K562 (cell line): ENCODE results near the gene STXBP6. TPM values are rescaled to one million over a fixed set of nuclear protein-coding genes. Genes with fewer than 3 reads are reported as not detected.

Experiments
- ATAC-seq: fragments of 200-7000 bp; cut with Tn5 transposase; 3 replicates; pipeline ENCODE4 v1.9.1; 2020; ENCODE audit warnings: moderate library complexity
- BruUV-seq: library from RNA; stranded (reverse); fragments of 400-500 nt; replicated peaks from 2 replicates; lab custom pipeline; 2021; lab: Mats Ljungman, UMichigan
- CTCF ChIA-PET: fragments of 300-600 bp; formaldehyde crosslinking; extraction: SDS; loops from one replicate; lab custom pipeline; 2021; ENCODE audit warnings: low intra/inter-chr PET ratio; lab: Yijun Ruan, JAX
- POLR2A ChIA-PET: fragments of 300-600, 350-650 bp; sonication (Branson Sonifier 250); formaldehyde crosslinking; extraction: SDS; loops from one replicate; lab custom pipeline; 2021; ENCODE audit warnings: antibody characterized with exemption, inconsistent platforms; lab: Yijun Ruan, JAX
- DNase-seq, 4 experiments: peaks; one replicate each; pipeline versions ENCODE4 v3.0.0 to v3.0.0-alpha.2; 2011 to 2018; ENCODE audit warnings: low spot score in 3 of 4, mixed read lengths in 3 of 4; ENCODE audit errors: extremely low read depth in 1 of 4
- FAIRE-seq: peaks from 2 replicates; lab custom pipeline; 2011; peaks lifted over from hg19 to GRCh38; lab: Jason Lieb, UNC
- H2AFZ ChIP-seq: 2 replicates; pipeline ENCODE4 v1.6.0; 2011; ENCODE audit warnings: low read depth, low read length, control low read depth, inconsistent platforms
- H3K27ac ChIP-seq: fragments of 200-600 bp; 3 replicates; pipeline ENCODE4 v1.8.0; 2011; ENCODE audit warnings: low read depth, mild to moderate bottlenecking, control low read depth, inconsistent platforms, low read length, moderate library complexity, mixed read lengths; ENCODE audit errors: extremely low read depth
- H3K27me3 ChIP-seq, 2 experiments: fragments of 300-600 bp in 1 of 2; 2 replicates in 1 of 2; 3 replicates in 1 of 2; pipeline versions ENCODE4 v1.6.0 to v1.8.0; 2011; ENCODE audit warnings: inconsistent platforms in 2 of 2, low read length in 2 of 2, mild to moderate bottlenecking in 1 of 2, mixed read lengths in 1 of 2, moderate library complexity in 1 of 2; ENCODE audit not compliant: control insufficient read depth in 2 of 2, insufficient read depth in 2 of 2
- H3K36me3 ChIP-seq: fragments of 300-600 bp; 3 replicates; pipeline ENCODE4 v1.8.0; 2011; ENCODE audit warnings: mild to moderate bottlenecking, low read length, inconsistent platforms; ENCODE audit not compliant: control insufficient read depth, insufficient read depth
- H3K4me1 ChIP-seq, 2 experiments: fragments of 200-600 bp in 1 of 2; replicated peaks in 1 of 2; 2 replicates in 1 of 2; 3 replicates in 1 of 2; pipeline versions ENCODE4 v1.5.1 to v1.8.0; 2011; ENCODE audit warnings: inconsistent platforms in 2 of 2, low read length in 2 of 2, mild to moderate bottlenecking in 1 of 2, mixed read lengths in 1 of 2, moderate library complexity in 1 of 2; ENCODE audit not compliant: control insufficient read depth in 2 of 2, insufficient read depth in 2 of 2
- H3K4me2 ChIP-seq: 2 replicates; pipeline ENCODE4 v1.6.1; 2011; ENCODE audit warnings: low read length, control low read depth, inconsistent platforms, mixed read lengths; ENCODE audit not compliant: insufficient read depth
- H3K4me3 ChIP-seq: fragments of 200-600 bp; sonication (generic), shearing (Covaris generic); 2 replicates; pipeline ENCODE4 v1.5.1; 2016; ENCODE audit warnings: control low read depth, inconsistent platforms
- H3K79me2 ChIP-seq: fragments of 200-600 bp; 3 replicates; pipeline ENCODE4 v1.8.0; 2011; ENCODE audit warnings: low read length, inconsistent platforms; ENCODE audit not compliant: control insufficient read depth, insufficient read depth
- H3K9ac ChIP-seq, 2 experiments: 2 replicates each; pipeline versions ENCODE4 v1.6.0 to v1.6.1; 2011; ENCODE audit warnings: low read depth in 2 of 2, low read length in 2 of 2, control low read depth in 1 of 2, inconsistent platforms in 1 of 2, mild to moderate bottlenecking in 1 of 2, mixed read lengths in 1 of 2; ENCODE audit not compliant: insufficient read depth in 1 of 2
- H3K9me1 ChIP-seq: one replicate; pipeline ENCODE4 v1.6.0; 2011; ENCODE audit warnings: inconsistent platforms, mild to moderate bottlenecking, low read length, moderate library complexity; ENCODE audit not compliant: control insufficient read depth, insufficient read depth
- H3K9me3 ChIP-seq: replicated peaks from 2 replicates; pipeline ENCODE4 v1.5.1; 2011; ENCODE audit warnings: low read depth, low read length, inconsistent platforms; ENCODE audit not compliant: control insufficient read depth, insufficient read depth
- H4K20me1 ChIP-seq: replicated peaks from 2 replicates; pipeline ENCODE4 v1.6.1; 2011; ENCODE audit warnings: low read length, inconsistent platforms, mixed read lengths; ENCODE audit not compliant: control insufficient read depth, insufficient read depth
- CBFB ChIP-seq: sonication (generic); formaldehyde crosslinking; IDR thresholded peaks from 2 replicates; pipeline ENCODE4 v1.4.0; 2020; ENCODE audit warnings: mild to moderate bottlenecking, missing genetic modification reagents
- ELF4 ChIP-seq: fragments of 450-650 bp; formaldehyde crosslinking; IDR thresholded peaks from 2 replicates; pipeline ENCODE4 v1.4.0; 2022; ENCODE audit warnings: missing genetic modification characterization
- HCFC1 ChIP-seq: IDR thresholded peaks from 2 replicates; pipeline ENCODE4 v1.6.1; 2012; ENCODE audit warnings: low read depth, low read length, improper control_type of control experiment
- HEY1 ChIP-seq: fragments of 250-450 bp; sonication (Bioruptor Pico); IDR thresholded peaks from 2 replicates; pipeline ENCODE4 v1.5.0; 2020; ENCODE audit warnings: mild to moderate bottlenecking, moderate library complexity, borderline replicate concordance
- MED1 ChIP-seq: sonication (generic); formaldehyde crosslinking; IDR thresholded peaks from 2 replicates; pipeline ENCODE4 v1.8.1; 2023; ENCODE audit warnings: missing genetic modification reagents, borderline replicate concordance
- SMAD1 ChIP-seq: fragments of 150-350 bp; IDR thresholded peaks from 2 replicates; pipeline ENCODE4 v1.6.1; 2014; ENCODE audit warnings: low read length, low read depth; ENCODE audit not compliant: partially characterized antibody
- ZNF436 ChIP-seq: fragments of 250-450, 450-650 bp; sonication (Bioruptor Pico); formaldehyde crosslinking; IDR thresholded peaks from 2 replicates; pipeline ENCODE4 v1.7.0; 2020; ENCODE audit warnings: mild to moderate bottlenecking
- WGBS: fragments of 100-300 bp; shearing (Covaris generic); methylation state at CpG from one replicate; pipeline ENCODE4 v1.1.6; 2016; ENCODE audit warnings: low coverage, mixed read lengths; ENCODE audit not compliant: insufficient coverage; ENCODE audit errors: missing lambda C conversion rate; 5-methylcytosine and 5-hydroxymethylcytosine counted together
- in situ Hi-C: fragments of 300-500 bp; cut with MboI; formaldehyde crosslinking; loops from 4 replicates; pipeline ENCODE4 v1.15.0; 2018; ENCODE audit warnings: inconsistent platforms, mixed read lengths
- intact Hi-C: fragments of 100-400 bp; cut with micrococcal nuclease; formaldehyde crosslinking; loops from 2 replicates; pipeline ENCODE4 v1.14.2; 2022
- polyA plus RNA-seq, 8 experiments: library from polyadenylated mRNA; depleted of rRNA in 4 of 8; stranded (reverse) in 5 of 8; unstranded in 3 of 8; fragments of >200 nt; fragmentation: Nextera tagmentation in 2 of 8; fragmentation: Illumina TruSeq in 1 of 8; extraction: Ambion mirVana in 2 of 8; extraction: Trizol in 1 of 8; gene quantifications; 2 replicates each; pipeline versions ENCODE4 v1.2.1 to v1.2.3, GENCODE V29; 2011 to 2014; ENCODE audit warnings: inconsistent platforms in 1 of 8, missing spikeins in 1 of 8
- total RNA-seq, 7 experiments: library from RNA; depleted of rRNA in 6 of 7; stranded (reverse); fragments of >200 nt in 6 of 7; fragmentation: Illumina TruSeq in 2 of 7; extraction: Trizol in 2 of 7; gene quantifications; 2 replicates each; pipeline versions ENCODE4 v1.2.1 to v1.2.3, GENCODE V29; 2011 to 2021; ENCODE audit warnings: low replicate concordance in 1 of 7
- TF ChIP-seq, protein P1 (sequence below): fragments of 450-650 bp; conservative IDR thresholded peaks from 2 replicates; pipeline ENCODE4 v1.6.1; 2016; ENCODE audit warnings: missing genetic modification characterization, low read depth, mild to moderate bottlenecking, control low read depth, missing compliant biosample characterization
- TF ChIP-seq, protein P2 (sequence below): sonication (generic); formaldehyde crosslinking; IDR thresholded peaks from 2 replicates; pipeline ENCODE4 v1.8.1; 2023; ENCODE audit warnings: mild to moderate bottlenecking, missing genetic modification reagents, moderate library complexity

Gene STXBP6
- total and polyA plus RNA-seq, 9 of the 15 experiments (the other 6 are each of a cell fraction or from before 2014, with no cell fraction given): 0.27 to 0.89 (median 0.59) TPM

GRCh38 chr14:24965934-24966578 is 83.9 kb downstream of the STXBP6 start (continued):
- no peak for TF ChIP-seq HCFC1
- no peak for TF ChIP-seq SMAD1

- DNase-seq (no peak), FAIRE-seq (no peak), ATAC-seq (no peak)
- CTCF ChIA-PET: no interaction called here
- Histone ChIP-seq H4K20me1 (no peaks in the 10 kb centered on the region), H3K27me3 (no peaks in the 10 kb centered on the region), H3K36me3 (no peaks in the 10 kb centered on the region), H3K4me2 (no peak overlapping the region), H3K9me3 (no peaks in the 10 kb centered on the region), H3K9ac (no peak overlapping the region), H3K9me1 (no peaks in the 10 kb centered on the region), H2AFZ (no peak overlapping the region), H3K4me3 (no peak overlapping the region), H3K4me1 (peaks cover 0 to 4% of the 10 kb centered on the region in 2 experiments; a peak in 1 of 5 replicates), H3K79me2 (no peaks in the 10 kb centered on the region), H3K27ac (no peak overlapping the region)
- TF ChIP-seq, protein P1, sequence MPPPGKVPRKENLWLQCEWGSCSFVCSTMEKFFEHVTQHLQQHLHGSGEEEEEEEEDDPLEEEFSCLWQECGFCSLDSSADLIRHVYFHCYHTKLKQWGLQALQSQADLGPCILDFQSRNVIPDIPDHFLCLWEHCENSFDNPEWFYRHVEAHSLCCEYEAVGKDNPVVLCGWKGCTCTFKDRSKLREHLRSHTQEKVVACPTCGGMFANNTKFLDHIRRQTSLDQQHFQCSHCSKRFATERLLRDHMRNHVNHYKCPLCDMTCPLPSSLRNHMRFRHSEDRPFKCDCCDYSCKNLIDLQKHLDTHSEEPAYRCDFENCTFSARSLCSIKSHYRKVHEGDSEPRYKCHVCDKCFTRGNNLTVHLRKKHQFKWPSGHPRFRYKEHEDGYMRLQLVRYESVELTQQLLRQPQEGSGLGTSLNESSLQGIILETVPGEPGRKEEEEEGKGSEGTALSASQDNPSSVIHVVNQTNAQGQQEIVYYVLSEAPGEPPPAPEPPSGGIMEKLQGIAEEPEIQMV (tag): no peak
- TF ChIP-seq, protein P2, sequence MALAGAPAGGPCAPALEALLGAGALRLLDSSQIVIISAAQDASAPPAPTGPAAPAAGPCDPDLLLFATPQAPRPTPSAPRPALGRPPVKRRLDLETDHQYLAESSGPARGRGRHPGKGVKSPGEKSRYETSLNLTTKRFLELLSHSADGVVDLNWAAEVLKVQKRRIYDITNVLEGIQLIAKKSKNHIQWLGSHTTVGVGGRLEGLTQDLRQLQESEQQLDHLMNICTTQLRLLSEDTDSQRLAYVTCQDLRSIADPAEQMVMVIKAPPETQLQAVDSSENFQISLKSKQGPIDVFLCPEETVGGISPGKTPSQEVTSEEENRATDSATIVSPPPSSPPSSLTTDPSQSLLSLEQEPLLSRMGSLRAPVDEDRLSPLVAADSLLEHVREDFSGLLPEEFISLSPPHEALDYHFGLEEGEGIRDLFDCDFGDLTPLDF (CRISPR knock-in tag): no peak
- no peak for TF ChIP-seq ZNF436
- no peak for TF ChIP-seq CBFB (CRISPR knock-in tag)
- no peak for TF ChIP-seq ELF4 (CRISPR knock-in tag)
- no peak for TF ChIP-seq MED1 (CRISPR knock-in tag)
- TF ChIP-seq HEY1 (CRISPR knock-in tag): no peak
- WGBS: 15% methylated on average over 1 of the region's 1 CpG
- BruUV-seq: no TSS peak
- POLR2A ChIA-PET: interaction anchor here (0.5 kb wide), 1 partner anchor 286 kb away, joined by 3 read pairs; no protein-coding TSS in a partner anchor
- in situ Hi-C loops: no loop called here
- intact Hi-C loops: no loop called here
Measured at GRCh38 chr14:24965578-24965933, 84.4 kb downstream of the STXBP6 start.
